OCI-LY1 (cell line): ENCODE data around the gene ZSCAN5B.
"Not testable (repeated sequence)": the region's sequence is repeated elsewhere in the genome, so short reads cannot be mapped to it uniquely, and the experiment has no call there.

Experiments used
- EZH2 ChIP-seq: fragments of 200-600 bp; sonication (generic), shearing (Covaris generic); IDR thresholded peaks from 2 replicates; pipeline ENCODE4 v1.8.0; 2017; ENCODE audit warnings: borderline replicate concordance, mixed run types, mild to moderate bottlenecking, antibody characterized with exemption, low read length, moderate library complexity, mixed read lengths
- TF ChIP-seq, protein P1 (sequence below): fragments of 200-600 bp; sonication (generic), shearing (Covaris generic); IDR thresholded peaks from 2 replicates; pipeline ENCODE4 v1.5.1; 2017; ENCODE audit warnings: mild to moderate bottlenecking, antibody characterized with exemption, low read length, moderate library complexity, mixed read lengths

DNA sequence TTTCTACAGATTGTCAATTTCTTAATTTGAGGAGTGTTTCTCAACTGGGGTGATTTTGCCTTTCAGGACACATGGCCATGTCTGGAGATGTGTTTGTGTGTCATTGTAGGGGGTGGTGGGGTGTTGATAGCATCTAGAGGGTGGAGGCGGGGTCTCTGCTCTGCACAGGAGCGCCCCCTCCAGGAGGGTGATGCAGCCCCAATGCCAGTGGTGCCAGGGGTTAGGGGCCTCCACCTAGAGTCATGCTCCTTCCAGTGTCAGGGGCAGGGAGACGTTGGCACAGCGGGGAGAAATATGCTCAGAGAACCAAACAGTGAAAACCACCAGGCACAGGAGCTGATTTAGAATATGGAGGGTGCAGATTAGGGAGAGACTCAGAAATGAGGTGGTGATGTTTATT, 48.2 kb upstream of the ZSCAN5B start:
- TF ChIP-seq, protein P1, sequence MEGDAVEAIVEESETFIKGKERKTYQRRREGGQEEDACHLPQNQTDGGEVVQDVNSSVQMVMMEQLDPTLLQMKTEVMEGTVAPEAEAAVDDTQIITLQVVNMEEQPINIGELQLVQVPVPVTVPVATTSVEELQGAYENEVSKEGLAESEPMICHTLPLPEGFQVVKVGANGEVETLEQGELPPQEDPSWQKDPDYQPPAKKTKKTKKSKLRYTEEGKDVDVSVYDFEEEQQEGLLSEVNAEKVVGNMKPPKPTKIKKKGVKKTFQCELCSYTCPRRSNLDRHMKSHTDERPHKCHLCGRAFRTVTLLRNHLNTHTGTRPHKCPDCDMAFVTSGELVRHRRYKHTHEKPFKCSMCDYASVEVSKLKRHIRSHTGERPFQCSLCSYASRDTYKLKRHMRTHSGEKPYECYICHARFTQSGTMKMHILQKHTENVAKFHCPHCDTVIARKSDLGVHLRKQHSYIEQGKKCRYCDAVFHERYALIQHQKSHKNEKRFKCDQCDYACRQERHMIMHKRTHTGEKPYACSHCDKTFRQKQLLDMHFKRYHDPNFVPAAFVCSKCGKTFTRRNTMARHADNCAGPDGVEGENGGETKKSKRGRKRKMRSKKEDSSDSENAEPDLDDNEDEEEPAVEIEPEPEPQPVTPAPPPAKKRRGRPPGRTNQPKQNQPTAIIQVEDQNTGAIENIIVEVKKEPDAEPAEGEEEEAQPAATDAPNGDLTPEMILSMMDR, result peak; percentile 35
- TF ChIP-seq EZH2, result not testable (repeated sequence)
